Measurements from ENCODE around the gene TSPAN17. TPM values are rescaled to one million over a fixed set of nuclear protein-coding genes. Genes with fewer than 3 reads are reported as not detected.

Gene TSPAN17
- total and polyA plus RNA-seq, 9 of the 15 experiments (the other 6 are each of a cell fraction or from before 2014, with no cell fraction given): 0.73 to 58.3 (median 34.5) TPM

GRCh38 chr5:176637556-176637955 lies 9.7 kb upstream of the TSPAN17 start:
- no peaks in the 10 kb centered on the region for H3K9me3 ChIP-seq (replicated peaks; ENCODE audit: control insufficient read depth, insufficient read depth, low read depth, low read length)
- no peak overlapping the region for H3K4me3 ChIP-seq
- H3K9me1 ChIP-seq (ENCODE audit: control insufficient read depth, insufficient read depth, low read length): no peaks in the 10 kb centered on the region
- TF ChIP-seq MCM3 (IDR thresholded peaks at IDR 0.05) (no peak), LEF1 (IDR thresholded peaks at IDR 0.05) (no peak), ELF2 (CRISPR knock-in tag; IDR thresholded peaks at IDR 0.05) (no peak), ZNF655 (CRISPR knock-in tag; IDR thresholded peaks at IDR 0.05) (no peak), DEAF1 (CRISPR knock-in tag; IDR thresholded peaks at IDR 0.05) (no peak)
- ChIA-PET CTCF (ENCODE audit: low intra/inter-chr PET ratio) (no interaction called here), POLR2A (interaction anchor here (0.6 to 0.7 kb wide), 2 partner anchors 18 to 1950 kb away, joined by 3 to 5 read pairs; no protein-coding TSS in a partner anchor)
- H2AFZ ChIP-seq (ENCODE audit: low read depth, low read length): no peak overlapping the region
- no peaks in the 10 kb centered on the region for H3K79me2 ChIP-seq (ENCODE audit: control insufficient read depth, insufficient read depth, low read length)
- no peak overlapping the region for H3K4me2 ChIP-seq (ENCODE audit: insufficient read depth, low read length)
- FAIRE-seq (no peak), DNase-seq (ENCODE audit: extremely low read depth in 1 of 4, low spot score in 3 of 4) (no peak), ATAC-seq (peak; percentile 57)
- H3K9ac ChIP-seq (ENCODE audit: insufficient read depth in 1 of 2, low read depth in 2 of 2, low read length in 2 of 2): no peak overlapping the region
- intact Hi-C loops (cut with micrococcal nuclease): no loop called here
- no peaks in the 10 kb centered on the region for H3K36me3 ChIP-seq (ENCODE audit: control insufficient read depth, insufficient read depth, low read length)
- 5% methylated on average over 4 of the region's 4 CpGs for WGBS (ENCODE audit: insufficient coverage, low coverage, missing lambda C conversion rate)
- peaks cover 31 to 57% of the 10 kb centered on the region in 2 experiments for H3K27me3 ChIP-seq (ENCODE audit: control insufficient read depth in 2 of 2, insufficient read depth in 2 of 2, low read length in 2 of 2)
- peaks cover 4% of the 10 kb centered on the region; the same call in 1 of the 2 replicates for H4K20me1 ChIP-seq (replicated peaks; ENCODE audit: control insufficient read depth, insufficient read depth, low read length)
- H3K27ac ChIP-seq (ENCODE audit: extremely low read depth, low read depth, low read length): no peak overlapping the region
- BruUV-seq (replicated peaks): no TSS peak
- in situ Hi-C loops (cut with MboI): no loop called here
- peaks cover 0 to 2% of the 10 kb centered on the region in 2 experiments; a peak in 2 of 5 replicates for H3K4me1 ChIP-seq (replicated peaks in 1 of 2; ENCODE audit: control insufficient read depth in 2 of 2, insufficient read depth in 2 of 2, low read length in 2 of 2)
